ENCODE data around the gene PCYT2. TPM values are rescaled to one million over a fixed set of nuclear protein-coding genes. Genes with fewer than 3 reads are reported as not detected.

The PCYT2 gene
- total RNA-seq, 4 donors from 2014 or later, result 4.1 to 27.7 (median 18.8) TPM

- intact Hi-C loops (cut with DNase I; ENCODE audit: low total_unique reads), result no loop called here
Measured at GRCh38 chr17:81948635-81949378, 37.6 kb upstream of the PCYT2 start.

GRCh38 chr17:81947189-81947588 lies 36.0 kb upstream of the PCYT2 start, which contains the start of gene MYADML2:
Gene MYADML2 (minus strand): TSS chr17:81947233. CDS start chr17:81941741, 5,492 bp downstream.
- H3K27ac ChIP-seq, result no peak within 1 kb of the TSS
- no peak for DNase-seq
- TF ChIP-seq POLR2A (IDR thresholded peaks at IDR 0.05) (no peak), CTCF (IDR thresholded peaks at IDR 0.05) (no peak)
- no peaks in the 10 kb centered on the region for H3K9me3 ChIP-seq
- no peaks in the 10 kb centered on the region for H3K27me3 ChIP-seq
- H3K36me3 ChIP-seq, result no peaks in the 10 kb centered on the region
- intact Hi-C loops (cut with DNase I; ENCODE audit: low total_unique reads), result no loop called here
- no peak within 1 kb of the TSS for H3K4me3 ChIP-seq
- no peaks in the 10 kb centered on the region for H3K4me1 ChIP-seq

More at GRCh38 chr17:81948635-81949378, 37.6 kb upstream of the PCYT2 start:
- DNase-seq, result no peak
- TF ChIP-seq CTCF (IDR thresholded peaks at IDR 0.05) (no peak), POLR2A (IDR thresholded peaks at IDR 0.05) (no peak)
- Histone ChIP-seq H3K4me3 (no peak overlapping the region), H3K27ac (no peak overlapping the region), H3K9me3 (no peaks in the 10 kb centered on the region), H3K27me3 (no peaks in the 10 kb centered on the region), H3K36me3 (no peaks in the 10 kb centered on the region), H3K4me1 (no peaks in the 10 kb centered on the region)

- H3K9me3 ChIP-seq, result no peaks in the 10 kb centered on the region
- H3K4me1 ChIP-seq, result peaks cover 0 to 6% of the 10 kb centered on the region in 2 donors
- H3K27ac ChIP-seq, result no peak overlapping the region
- H3K36me3 ChIP-seq, result no peaks in the 10 kb centered on the region
- DNase-seq, result no peak
- intact Hi-C loops (cut with DNase I; ENCODE audit: low total_unique reads), result no loop called here
- H3K4me3 ChIP-seq, result no peak overlapping the region
- no peaks in the 10 kb centered on the region for H3K27me3 ChIP-seq
- TF ChIP-seq POLR2A (IDR thresholded peaks at IDR 0.05), result no peak
- TF ChIP-seq CTCF (IDR thresholded peaks at IDR 0.05), result no peak
Measured at GRCh38 chr17:81944858-81945257, 33.7 kb upstream of the PCYT2 start.

- Histone ChIP-seq H3K4me1 (peaks cover 0 to 7% of the 10 kb centered on the region in 2 donors), H3K27me3 (no peaks in the 10 kb centered on the region), H3K4me3 (no peak overlapping the region), H3K27ac (no peak overlapping the region), H3K36me3 (no peaks in the 10 kb centered on the region), H3K9me3 (no peaks in the 10 kb centered on the region)
- no peak for DNase-seq
- TF ChIP-seq CTCF (IDR thresholded peaks at IDR 0.05), result no peak
- no peak for TF ChIP-seq POLR2A (IDR thresholded peaks at IDR 0.05)
- intact Hi-C loops (cut with DNase I; ENCODE audit: low total_unique reads), result no loop called here
Measured at GRCh38 chr17:81942167-81942553, 31.0 kb upstream of the PCYT2 start.

GRCh38 chr17:81941484-81942166 lies 30.4 kb upstream of the PCYT2 start:
- Histone ChIP-seq H3K27me3 (no peaks in the 10 kb centered on the region), H3K36me3 (no peaks in the 10 kb centered on the region), H3K4me1 (peaks cover 0 to 7% of the 10 kb centered on the region in 2 donors), H3K27ac (no peak overlapping the region), H3K9me3 (no peaks in the 10 kb centered on the region), H3K4me3 (no peak overlapping the region)
- no peak for DNase-seq
- TF ChIP-seq POLR2A (IDR thresholded peaks at IDR 0.05), result no peak
- TF ChIP-seq CTCF (IDR thresholded peaks at IDR 0.05), result no peak
- intact Hi-C loops (cut with DNase I; ENCODE audit: low total_unique reads), result no loop called here

Measured in uterus (tissue), 4 donors.